Smooth muscle cell (in vitro differentiated cells): Measurements from ENCODE around the gene FABP6. TPM values are rescaled to one million over a fixed set of nuclear protein-coding genes. Genes with fewer than 3 reads are reported as not detected.

Experiments
- DNase-seq: peaks from one replicate; lab custom pipeline; 2025; ENCODE audit not compliant: unreplicated experiment; lab: John Stamatoyannopoulos, UW
- H2AFZ ChIP-seq: fragments of 200-600 bp; sonication (generic); 2 replicates; pipeline ENCODE4 v1.6.0; 2016; ENCODE audit warnings: antibody characterized with exemption, low read depth, mild to moderate bottlenecking
- H3F3A ChIP-seq: fragments of 200-600 bp; sonication (generic); 2 replicates; pipeline ENCODE4 v1.6.0; 2017; ENCODE audit warnings: antibody characterized with exemption, low read depth
- H3K27ac ChIP-seq: fragments of 200-600 bp; sonication (generic); 2 replicates; pipeline ENCODE4 v1.5.1; 2016; ENCODE audit warnings: low read depth, mild to moderate bottlenecking
- H3K27me3 ChIP-seq: fragments of 200-600 bp; sonication (generic); 2 replicates; pipeline ENCODE4 v1.6.1; 2016; ENCODE audit warnings: low read depth, mild to moderate bottlenecking
- H3K36me3 ChIP-seq: fragments of 200-600 bp; sonication (generic); 2 replicates; pipeline ENCODE4 v1.5.1; 2016; ENCODE audit warnings: low read depth
- H3K4me1 ChIP-seq: fragments of 200-600 bp; sonication (generic); 2 replicates; pipeline ENCODE4 v1.5.1; 2016; ENCODE audit warnings: low read depth
- H3K4me2 ChIP-seq: fragments of 200-600 bp; sonication (generic); 2 replicates; pipeline ENCODE4 v1.6.0; 2016; ENCODE audit warnings: mild to moderate bottlenecking
- H3K4me3 ChIP-seq: fragments of 200-600 bp; sonication (generic); 2 replicates; pipeline ENCODE4 v1.5.1; 2016; ENCODE audit warnings: mild to moderate bottlenecking
- H3K79me2 ChIP-seq: fragments of 200-600 bp; sonication (generic); 2 replicates; pipeline ENCODE4 v1.6.0; 2016; ENCODE audit warnings: low read depth, mild to moderate bottlenecking
- H3K9ac ChIP-seq: fragments of 200-600 bp; sonication (generic); 2 replicates; pipeline ENCODE4 v1.6.0; 2016; ENCODE audit warnings: low read depth
- H3K9me3 ChIP-seq: fragments of 200-600 bp; sonication (generic); replicated peaks from 2 replicates; pipeline ENCODE4 v1.5.1; 2016; ENCODE audit warnings: low read depth
- H4K20me1 ChIP-seq: fragments of 200-600 bp; sonication (generic); 2 replicates; pipeline ENCODE4 v1.6.0; 2016; ENCODE audit warnings: low read depth
- WGBS: methylation state at CpG from one replicate; pipeline ENCODE4 v1.1.7; 2016; ENCODE audit warnings: low lambda C conversion rate; 5-methylcytosine and 5-hydroxymethylcytosine counted together
- polyA plus RNA-seq: library from polyadenylated mRNA; unstranded; fragments of >200 nt; fragmentation: Nextera tagmentation; extraction: Ambion mirVana; gene quantifications from 2 replicates; pipeline ENCODE4 v1.2.1, GENCODE V29; 2016
- total RNA-seq: library from RNA; depleted of rRNA; stranded (reverse); fragments of >200 nt; gene quantifications from 2 replicates; pipeline ENCODE4 v1.2.3, GENCODE V29; 2014
- TF ChIP-seq, protein P1 (sequence below): fragments of 200-600 bp; sonication (generic); IDR thresholded peaks from 2 replicates; pipeline ENCODE4 v1.5.1; 2017; ENCODE audit warnings: borderline replicate concordance, mild to moderate bottlenecking, antibody characterized with exemption; ENCODE audit not compliant: insufficient read depth, poor library complexity, severe bottlenecking

FABP6 gene
- total and polyA plus RNA-seq, 2 experiments from 2014 or later = 1.3 TPM; not detected in 1

DNA sequence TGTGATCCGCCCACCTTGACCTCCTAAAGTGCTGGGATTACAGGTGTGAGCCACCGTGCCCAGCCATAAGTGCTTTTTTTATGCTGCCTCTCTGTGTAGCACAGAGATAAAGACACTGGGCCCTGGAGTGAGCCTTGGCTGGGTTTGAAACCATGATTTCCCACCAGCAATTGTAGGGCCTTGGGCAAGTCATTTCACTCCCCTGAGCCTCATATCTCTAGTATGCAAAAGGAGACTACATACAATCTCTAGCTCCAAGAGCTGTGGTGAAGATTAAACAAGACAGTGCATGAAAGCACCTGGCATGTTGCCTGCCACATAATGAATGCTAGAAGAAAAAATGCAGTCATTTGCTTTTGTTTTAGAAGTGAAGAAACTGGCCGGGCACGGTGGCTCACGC lies 3.9 kb downstream of the FABP6 start:
- TF ChIP-seq, protein P1, sequence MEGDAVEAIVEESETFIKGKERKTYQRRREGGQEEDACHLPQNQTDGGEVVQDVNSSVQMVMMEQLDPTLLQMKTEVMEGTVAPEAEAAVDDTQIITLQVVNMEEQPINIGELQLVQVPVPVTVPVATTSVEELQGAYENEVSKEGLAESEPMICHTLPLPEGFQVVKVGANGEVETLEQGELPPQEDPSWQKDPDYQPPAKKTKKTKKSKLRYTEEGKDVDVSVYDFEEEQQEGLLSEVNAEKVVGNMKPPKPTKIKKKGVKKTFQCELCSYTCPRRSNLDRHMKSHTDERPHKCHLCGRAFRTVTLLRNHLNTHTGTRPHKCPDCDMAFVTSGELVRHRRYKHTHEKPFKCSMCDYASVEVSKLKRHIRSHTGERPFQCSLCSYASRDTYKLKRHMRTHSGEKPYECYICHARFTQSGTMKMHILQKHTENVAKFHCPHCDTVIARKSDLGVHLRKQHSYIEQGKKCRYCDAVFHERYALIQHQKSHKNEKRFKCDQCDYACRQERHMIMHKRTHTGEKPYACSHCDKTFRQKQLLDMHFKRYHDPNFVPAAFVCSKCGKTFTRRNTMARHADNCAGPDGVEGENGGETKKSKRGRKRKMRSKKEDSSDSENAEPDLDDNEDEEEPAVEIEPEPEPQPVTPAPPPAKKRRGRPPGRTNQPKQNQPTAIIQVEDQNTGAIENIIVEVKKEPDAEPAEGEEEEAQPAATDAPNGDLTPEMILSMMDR = no peak
- Histone ChIP-seq H4K20me1 (no peaks in the 10 kb centered on the region), H3F3A (no peaks in the 10 kb centered on the region), H3K4me2 (no peak overlapping the region), H2AFZ (no peak overlapping the region), H3K9ac (no peak overlapping the region), H3K27me3 (no peaks in the 10 kb centered on the region), H3K9me3 (no peaks in the 10 kb centered on the region), H3K27ac (no peak overlapping the region), H3K4me3 (no peak overlapping the region), H3K36me3 (no peaks in the 10 kb centered on the region), H3K79me2 (no peaks in the 10 kb centered on the region), H3K4me1 (no peaks in the 10 kb centered on the region)
- over 99% methylated on average over 5 of the region's 5 CpGs for WGBS
- DNase-seq = no peak

DNA sequence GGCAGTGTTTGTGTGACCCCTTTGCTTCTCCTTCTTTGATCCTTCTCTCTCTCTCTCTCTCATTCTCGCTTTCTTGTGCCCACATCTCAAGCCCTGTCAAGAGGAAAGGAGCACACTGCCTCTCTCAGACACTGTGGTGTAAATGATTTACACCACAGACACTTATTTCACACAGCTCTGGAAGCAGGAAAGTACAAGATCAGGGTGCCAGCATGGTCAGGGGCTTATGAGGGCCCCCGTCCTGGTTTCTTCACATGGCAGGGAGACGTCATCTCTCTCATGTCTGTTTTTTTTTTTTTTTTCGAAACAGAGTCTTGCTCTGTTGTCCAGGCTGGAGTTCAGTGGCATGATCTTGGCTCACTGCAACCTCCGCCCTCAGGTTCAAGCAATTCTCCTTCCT lies 6.4 kb downstream of the FABP6 start:
- no peak for DNase-seq
- H3K36me3 ChIP-seq = no peaks in the 10 kb centered on the region

GRCh38 chr5:160237571-160238093 lies 8.3 kb downstream of the FABP6 start:
- no peak overlapping the region for H2AFZ ChIP-seq
- H3K4me3 ChIP-seq = no peak overlapping the region
- H3K4me1 ChIP-seq = no peaks in the 10 kb centered on the region
- no peaks in the 10 kb centered on the region for H3F3A ChIP-seq
- H4K20me1 ChIP-seq = no peaks in the 10 kb centered on the region
- H3K79me2 ChIP-seq = no peaks in the 10 kb centered on the region
- no peak for DNase-seq
- no peaks in the 10 kb centered on the region for H3K27me3 ChIP-seq
- H3K9ac ChIP-seq = no peak overlapping the region
- WGBS = 61% methylated on average over 5 of the region's 5 CpGs
- H3K9me3 ChIP-seq = no peaks in the 10 kb centered on the region
- no peak overlapping the region for H3K4me2 ChIP-seq
- no peak overlapping the region for H3K27ac ChIP-seq
- TF ChIP-seq, protein P1 = no peak
- no peaks in the 10 kb centered on the region for H3K36me3 ChIP-seq

More for the DNA sequence above, 6.4 kb downstream of the FABP6 start:
- Histone ChIP-seq H3K27ac (no peak overlapping the region), H3K79me2 (no peaks in the 10 kb centered on the region), H3F3A (no peaks in the 10 kb centered on the region), H3K4me1 (no peaks in the 10 kb centered on the region), H2AFZ (no peak overlapping the region), H3K4me3 (no peak overlapping the region), H3K4me2 (no peak overlapping the region), H3K27me3 (no peaks in the 10 kb centered on the region), H3K9me3 (no peaks in the 10 kb centered on the region), H3K9ac (no peak overlapping the region), H4K20me1 (no peaks in the 10 kb centered on the region)
- WGBS = 89% methylated on average over 5 of the region's 5 CpGs
- TF ChIP-seq, protein P1 = no peak

DNA sequence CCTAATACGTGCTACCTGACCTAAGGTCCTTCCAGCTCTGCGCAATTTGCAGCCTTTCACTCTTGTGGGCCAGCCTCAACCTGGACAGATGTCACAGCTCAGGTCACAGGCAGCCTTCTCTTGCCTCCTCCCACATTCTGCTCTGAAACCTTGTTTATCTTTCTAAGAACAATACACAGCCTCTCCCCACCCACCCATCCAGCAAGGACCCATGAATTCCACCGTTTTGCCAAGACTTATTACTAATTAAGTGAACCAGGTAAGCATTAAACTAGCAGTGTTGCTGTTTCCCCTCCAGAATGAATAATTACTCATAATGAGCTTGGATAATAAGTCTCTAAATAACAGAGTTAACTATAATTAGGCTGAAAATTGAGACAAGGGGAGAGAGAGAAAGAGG lies 11.0 kb downstream of the FABP6 start:
- 30% methylated on average over 3 of the region's 3 CpGs for WGBS
- H3K4me2 ChIP-seq = no peak overlapping the region
- no peaks in the 10 kb centered on the region for H3K27me3 ChIP-seq
- no peak overlapping the region for H3K27ac ChIP-seq
- no peak overlapping the region for H3K4me3 ChIP-seq
- H3K79me2 ChIP-seq = no peaks in the 10 kb centered on the region
- no peak overlapping the region for H3K9ac ChIP-seq
- no peaks in the 10 kb centered on the region for H3F3A ChIP-seq
- TF ChIP-seq, protein P1 = no peak
- no peak for DNase-seq
- H4K20me1 ChIP-seq = no peaks in the 10 kb centered on the region
- H3K9me3 ChIP-seq = no peaks in the 10 kb centered on the region
- no peaks in the 10 kb centered on the region for H3K4me1 ChIP-seq
- H3K36me3 ChIP-seq = no peaks in the 10 kb centered on the region
- no peak overlapping the region for H2AFZ ChIP-seq
